ENCODE data around the gene NUCB1.

- TF ChIP-seq TAF1 (conservative IDR thresholded peaks at IDR 0.05) (no peak), JUND (IDR thresholded peaks at IDR 0.05) (no peak), REST (IDR thresholded peaks at IDR 0.05) (no peak), YY1 (IDR thresholded peaks at IDR 0.05) (no peak), SP1 (IDR thresholded peaks at IDR 0.05) (no peak), RXRA (IDR thresholded peaks at IDR 0.05) (no peak), HNF4A (conservative IDR thresholded peaks at IDR 0.05) (no peak), RAD21 (IDR thresholded peaks at IDR 0.05) (no peak)
- TF ChIP-seq, protein P1, sequence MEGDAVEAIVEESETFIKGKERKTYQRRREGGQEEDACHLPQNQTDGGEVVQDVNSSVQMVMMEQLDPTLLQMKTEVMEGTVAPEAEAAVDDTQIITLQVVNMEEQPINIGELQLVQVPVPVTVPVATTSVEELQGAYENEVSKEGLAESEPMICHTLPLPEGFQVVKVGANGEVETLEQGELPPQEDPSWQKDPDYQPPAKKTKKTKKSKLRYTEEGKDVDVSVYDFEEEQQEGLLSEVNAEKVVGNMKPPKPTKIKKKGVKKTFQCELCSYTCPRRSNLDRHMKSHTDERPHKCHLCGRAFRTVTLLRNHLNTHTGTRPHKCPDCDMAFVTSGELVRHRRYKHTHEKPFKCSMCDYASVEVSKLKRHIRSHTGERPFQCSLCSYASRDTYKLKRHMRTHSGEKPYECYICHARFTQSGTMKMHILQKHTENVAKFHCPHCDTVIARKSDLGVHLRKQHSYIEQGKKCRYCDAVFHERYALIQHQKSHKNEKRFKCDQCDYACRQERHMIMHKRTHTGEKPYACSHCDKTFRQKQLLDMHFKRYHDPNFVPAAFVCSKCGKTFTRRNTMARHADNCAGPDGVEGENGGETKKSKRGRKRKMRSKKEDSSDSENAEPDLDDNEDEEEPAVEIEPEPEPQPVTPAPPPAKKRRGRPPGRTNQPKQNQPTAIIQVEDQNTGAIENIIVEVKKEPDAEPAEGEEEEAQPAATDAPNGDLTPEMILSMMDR (IDR thresholded peaks at IDR 0.05; ENCODE audit: low read depth, low read length, missing input control) = no peak
- TF ChIP-seq, protein P2, sequence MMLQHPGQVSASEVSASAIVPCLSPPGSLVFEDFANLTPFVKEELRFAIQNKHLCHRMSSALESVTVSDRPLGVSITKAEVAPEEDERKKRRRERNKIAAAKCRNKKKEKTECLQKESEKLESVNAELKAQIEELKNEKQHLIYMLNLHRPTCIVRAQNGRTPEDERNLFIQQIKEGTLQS (IDR thresholded peaks at IDR 0.05) = no peak
Observed at GRCh38 chr19:48962849-48963165, 62.7 kb downstream of the NUCB1 start.
